Testis (tissue), 2 donors: ENCODE measurements around the gene INAFM2.

Source experiments
- POLR2A ChIP-seq: fragments of 450-650 bp; IDR thresholded peaks from one replicate; pipeline ENCODE4 v1.6.1; 2017; ENCODE audit warnings: antibody characterized with exemption, mild to moderate bottlenecking, moderate library complexity
- TF ChIP-seq, protein P1 (sequence below), 3 experiments: fragments of 450-650 bp in 2 of 3; fragments of 200-600 bp in 1 of 3; sonication (generic) in 1 of 3; IDR thresholded peaks; one replicate each; pipeline ENCODE4 v1.5.1; 2016 to 2019; ENCODE audit warnings: antibody characterized with exemption in 3 of 3, mild to moderate bottlenecking in 2 of 3, moderate library complexity in 1 of 3

- TF ChIP-seq, protein P1, sequence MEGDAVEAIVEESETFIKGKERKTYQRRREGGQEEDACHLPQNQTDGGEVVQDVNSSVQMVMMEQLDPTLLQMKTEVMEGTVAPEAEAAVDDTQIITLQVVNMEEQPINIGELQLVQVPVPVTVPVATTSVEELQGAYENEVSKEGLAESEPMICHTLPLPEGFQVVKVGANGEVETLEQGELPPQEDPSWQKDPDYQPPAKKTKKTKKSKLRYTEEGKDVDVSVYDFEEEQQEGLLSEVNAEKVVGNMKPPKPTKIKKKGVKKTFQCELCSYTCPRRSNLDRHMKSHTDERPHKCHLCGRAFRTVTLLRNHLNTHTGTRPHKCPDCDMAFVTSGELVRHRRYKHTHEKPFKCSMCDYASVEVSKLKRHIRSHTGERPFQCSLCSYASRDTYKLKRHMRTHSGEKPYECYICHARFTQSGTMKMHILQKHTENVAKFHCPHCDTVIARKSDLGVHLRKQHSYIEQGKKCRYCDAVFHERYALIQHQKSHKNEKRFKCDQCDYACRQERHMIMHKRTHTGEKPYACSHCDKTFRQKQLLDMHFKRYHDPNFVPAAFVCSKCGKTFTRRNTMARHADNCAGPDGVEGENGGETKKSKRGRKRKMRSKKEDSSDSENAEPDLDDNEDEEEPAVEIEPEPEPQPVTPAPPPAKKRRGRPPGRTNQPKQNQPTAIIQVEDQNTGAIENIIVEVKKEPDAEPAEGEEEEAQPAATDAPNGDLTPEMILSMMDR (IDR thresholded peaks at IDR 0.05): peak; percentile 77 to 83 (median 80)
- no peak for TF ChIP-seq POLR2A
Observed at GRCh38 chr15:40367686-40368611, 44.5 kb downstream of the INAFM2 start.
